PFSK-1 (cell line): ENCODE results near the gene TYRO3. TPM values are rescaled to one million over a fixed set of nuclear protein-coding genes. Genes with fewer than 3 reads are reported as not detected.

ENCODE experiments used
- FOXP2 ChIP-seq: optimal IDR thresholded peaks from 2 replicates; pipeline ENCODE3; 2011; ENCODE audit warnings: borderline replicate concordance, control low read depth, inconsistent platforms; ENCODE audit not compliant: insufficient read depth; ENCODE audit errors: extremely low read length, extremely low read depth
- POLR2AphosphoS5 ChIP-seq: IDR thresholded peaks from 2 replicates; pipeline ENCODE4 v1.6.1; 2012; ENCODE audit warnings: low read depth, mild to moderate bottlenecking, control low read depth, low read length, moderate library complexity
- REST ChIP-seq, 2 experiments: IDR thresholded peaks; 2 replicates each; pipeline versions ENCODE4 v1.6.1 to v1.8.0; 2011 to 2012; ENCODE audit warnings: low read depth in 2 of 2, low read length in 2 of 2, control low read depth in 1 of 2, inconsistent platforms in 1 of 2, mild to moderate bottlenecking in 1 of 2, moderate library complexity in 1 of 2; ENCODE audit not compliant: insufficient read depth in 1 of 2
- SIN3A ChIP-seq: IDR thresholded peaks from 2 replicates; pipeline ENCODE4 v1.6.1; 2012; ENCODE audit warnings: mild to moderate bottlenecking, low read length, moderate library complexity, borderline replicate concordance; ENCODE audit not compliant: insufficient read depth
- TAF1 ChIP-seq: IDR thresholded peaks from 2 replicates; pipeline ENCODE4 v1.6.1; 2012; ENCODE audit warnings: low read length, control low read depth, borderline replicate concordance; ENCODE audit not compliant: insufficient read depth
- polyA plus RNA-seq: library from polyadenylated mRNA; unstranded; fragments of >200 nt; gene quantifications from one replicate; pipeline ENCODE4 v1.2.1, GENCODE V29; 2012; ENCODE audit warnings: low read depth, missing spikeins; ENCODE audit not compliant: insufficient read length

Gene TYRO3
- 37.3 TPM for polyA plus RNA-seq

DNA sequence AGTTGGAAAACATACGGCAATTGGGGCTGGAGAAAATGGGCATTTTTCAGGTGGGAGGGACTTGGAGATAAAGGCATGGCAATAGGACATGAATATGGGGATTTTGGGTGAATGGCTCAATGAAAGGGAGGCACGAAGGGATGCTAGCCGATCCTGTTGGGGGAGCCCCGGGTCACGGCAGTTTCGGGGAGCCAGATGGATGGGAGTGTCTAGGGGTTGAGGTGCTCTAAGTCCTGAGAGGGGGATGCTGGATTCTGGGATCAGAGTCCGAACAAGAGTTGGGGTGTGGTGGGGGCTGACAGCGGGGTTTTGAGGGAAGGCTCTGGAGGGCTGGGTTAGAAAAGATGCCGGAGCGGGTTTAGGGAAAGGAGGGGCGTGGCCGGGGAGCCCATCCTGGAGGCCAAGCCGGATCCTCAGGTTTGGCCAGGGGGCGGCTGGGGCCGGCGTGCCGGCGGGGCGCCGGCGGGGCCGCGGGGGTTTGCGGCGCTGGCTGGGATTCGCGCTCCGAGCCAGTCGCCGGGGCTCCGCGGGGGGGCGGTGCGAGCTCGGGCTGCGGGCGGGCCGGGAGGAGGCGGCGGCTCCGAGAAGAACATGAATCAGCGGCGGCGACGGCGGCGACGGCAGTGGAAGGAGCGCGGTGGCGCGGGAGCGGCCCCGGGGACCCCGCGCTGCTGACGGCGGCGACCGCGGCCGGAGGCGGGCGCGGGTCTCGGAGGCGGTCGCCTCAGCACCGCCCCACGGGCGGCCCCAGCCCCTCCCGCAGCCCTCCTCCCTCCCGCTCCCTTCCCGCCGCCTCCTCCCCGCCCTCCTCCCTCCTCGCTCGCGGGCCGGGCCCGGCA, at the start of gene TYRO3:
Gene TYRO3 (plus strand): TSS at position 813 of the 839 bp plus-strand sequence. CDS start 46 bp downstream, outside the sequence.
- TF ChIP-seq POLR2AphosphoS5 (no peak), SIN3A (no peak), FOXP2 (no peak)

DNA sequence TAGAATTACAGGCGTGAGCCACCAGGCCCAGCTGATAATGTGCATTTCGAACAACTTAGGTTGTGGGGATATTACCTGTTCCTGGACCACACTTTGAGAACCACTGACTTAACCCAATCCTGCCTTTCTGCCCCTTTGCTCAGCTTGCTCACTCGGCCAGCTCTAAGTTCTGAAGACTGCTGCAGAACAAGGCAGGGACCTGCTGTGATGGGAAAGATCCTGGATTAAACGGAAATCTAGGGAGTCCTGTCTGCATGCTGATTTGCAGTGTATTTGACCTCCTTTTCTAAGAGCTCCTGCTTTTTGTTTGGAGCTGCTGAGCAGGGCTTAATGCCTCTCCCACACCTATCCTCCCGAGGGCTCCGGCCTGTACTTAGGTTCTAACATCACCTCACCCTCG, 48.3 kb upstream of the TYRO3 start:
- no peak for TF ChIP-seq FOXP2
- no peak for TF ChIP-seq REST (IDR thresholded peaks at IDR 0.05; ENCODE audit: insufficient read depth in 1 of 2, low read depth in 2 of 2, low read length in 2 of 2)
- TF ChIP-seq TAF1, result no peak
- TF ChIP-seq POLR2AphosphoS5, result no peak
- no peak for TF ChIP-seq SIN3A

- no peak for TF ChIP-seq REST (IDR thresholded peaks at IDR 0.05; ENCODE audit: insufficient read depth in 1 of 2, low read depth in 2 of 2, low read length in 2 of 2)
- no peak for TF ChIP-seq POLR2AphosphoS5
- no peak for TF ChIP-seq SIN3A
- no peak for TF ChIP-seq FOXP2
- no peak for TF ChIP-seq TAF1
Observed at GRCh38 chr15:41511331-41511898, 47.6 kb upstream of the TYRO3 start.

DNA sequence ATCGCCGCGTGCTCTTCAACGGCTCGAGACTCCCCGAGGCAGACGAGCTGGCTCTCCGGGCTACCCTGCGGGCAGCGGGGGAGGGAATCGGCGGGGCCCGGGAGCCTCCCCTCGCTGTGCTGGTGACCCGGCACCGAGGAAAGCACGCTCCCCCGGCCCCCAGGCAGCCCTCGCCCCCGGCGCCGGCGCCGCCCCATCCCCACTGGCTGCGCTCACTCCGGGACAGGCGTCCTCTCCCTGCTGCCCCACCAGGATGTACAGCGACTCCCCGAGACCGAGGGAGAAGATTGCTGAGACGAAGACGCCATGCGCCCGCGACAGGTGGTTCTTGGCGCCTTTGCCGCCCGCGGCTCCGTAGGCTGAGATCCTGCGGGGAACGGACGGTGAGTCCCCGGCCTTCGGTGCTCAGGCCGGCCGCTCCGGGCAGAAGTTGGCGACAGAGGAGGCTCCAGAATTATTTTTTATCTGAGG, 47.1 kb upstream of the TYRO3 start:
- no peak for TF ChIP-seq SIN3A
- TF ChIP-seq REST (IDR thresholded peaks at IDR 0.05; ENCODE audit: insufficient read depth in 1 of 2, low read depth in 2 of 2, low read length in 2 of 2), result no peak
- no peak for TF ChIP-seq POLR2AphosphoS5
- TF ChIP-seq FOXP2, result no peak
- no peak for TF ChIP-seq TAF1

DNA sequence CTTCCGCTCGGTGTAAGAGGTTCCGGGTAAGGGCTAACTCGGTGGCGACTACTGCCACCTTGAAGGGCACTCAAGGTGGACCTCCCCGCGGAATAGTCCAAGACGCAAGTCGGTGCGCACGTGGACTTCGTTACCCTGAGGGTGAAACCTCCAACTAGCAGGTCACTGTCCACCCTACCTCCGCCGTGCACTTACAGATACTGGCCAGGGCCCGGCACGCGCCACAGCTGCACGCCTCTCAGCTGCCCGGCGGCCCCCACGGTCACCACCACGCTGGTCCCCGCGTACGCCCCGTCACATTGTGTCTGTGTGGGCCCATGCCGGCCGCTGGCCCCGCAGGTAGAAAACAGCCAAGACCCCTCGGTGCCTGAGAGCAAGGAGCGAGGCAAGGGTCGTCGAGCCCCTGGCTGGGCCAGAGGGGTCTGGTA, 46.5 kb upstream of the TYRO3 start:
- TF ChIP-seq SIN3A (no peak), TAF1 (no peak), FOXP2 (no peak), POLR2AphosphoS5 (no peak), REST (IDR thresholded peaks at IDR 0.05; ENCODE audit: insufficient read depth in 1 of 2, low read depth in 2 of 2, low read length in 2 of 2) (no peak)
